ENCODE data around the gene MAD1L1.
A peak's percentile ranks its signal among the peaks of the same experiment; 100 is the strongest.

The MAD1L1 gene

DNA sequence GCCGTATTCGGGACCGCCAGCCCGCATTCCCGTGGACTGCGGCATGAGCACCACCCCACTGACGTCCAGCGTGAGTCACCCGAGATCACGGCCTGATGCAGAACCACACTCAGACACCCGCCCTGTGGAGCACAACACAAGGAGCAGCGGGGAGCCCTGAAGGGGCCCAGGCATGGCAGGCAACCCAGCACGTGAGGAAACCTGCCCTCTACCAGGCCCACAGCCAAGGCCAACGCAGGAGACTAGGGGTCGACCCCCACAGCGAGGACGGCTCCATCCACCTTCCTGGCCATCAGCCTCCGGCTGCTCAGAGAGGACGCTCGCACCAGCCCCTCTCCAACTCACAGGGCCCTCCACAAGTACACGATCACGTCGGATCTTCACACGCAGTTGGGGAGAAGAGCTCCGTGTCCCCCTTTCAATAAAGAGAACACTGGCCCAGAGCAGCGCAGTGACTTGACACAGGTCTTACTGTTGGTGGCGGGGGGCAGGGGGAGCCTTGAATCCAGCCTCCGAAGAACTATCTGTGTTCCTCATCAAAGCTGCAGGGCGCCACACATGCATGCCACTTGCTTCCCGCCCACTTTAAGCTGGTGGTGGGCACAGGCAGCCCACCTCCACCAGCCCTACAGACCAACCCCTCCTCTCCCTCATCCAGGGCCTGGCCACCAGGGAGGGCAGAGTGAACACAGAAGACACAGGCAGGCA is 22.0 kb downstream of the MAD1L1 start:
- Histone ChIP-seq H3K36me3 (ENCODE audit: control insufficient read depth in 2 of 2, insufficient read depth in 1 of 2, low read length in 2 of 2) (peaks cover 7 to 81% of the 10 kb centered on the region in 2 experiments; a peak in 2 of 3 replicates), H3K4me3 (ENCODE audit: low read depth, low read length) (no peak overlapping the region), H3K4me1 (ENCODE audit: control insufficient read depth, insufficient read depth, low read length) (no peaks in the 10 kb centered on the region), H3K27ac (ENCODE audit: extremely low read depth, low read depth, low read length) (no peak overlapping the region), H3K9me3 (ENCODE audit: control insufficient read depth, insufficient read depth, low read depth, low read length) (no peaks in the 10 kb centered on the region)
- ChIA-PET POLR2A (no interaction called here), CTCF (interaction anchor here (1.1 kb wide), 1 partner anchor 16 kb away, joined by 3 read pairs; no protein-coding TSS in a partner anchor)
- TF ChIP-seq ZNF391 (tag by site-specific recombination; IDR thresholded peaks at IDR 0.05; ENCODE audit: borderline replicate concordance, low read depth) (no peak), ZNF530 (tag by site-specific recombination; IDR thresholded peaks at IDR 0.05; ENCODE audit: low read depth) (no peak), ZNF658 (tag by site-specific recombination; IDR thresholded peaks at IDR 0.05) (no peak)

- peaks cover 7 to 84% of the 10 kb centered on the region in 2 experiments; a peak in 2 of 3 replicates for H3K36me3 ChIP-seq (ENCODE audit: control insufficient read depth in 2 of 2, insufficient read depth in 1 of 2, low read length in 2 of 2)
- CTCF ChIA-PET = interaction anchor here (0.5 to 1.2 kb wide), 5 partner anchors 52 to 995 kb away, joined by 3 to 5 read pairs (median 3); no protein-coding TSS in a partner anchor
- POLR2A ChIA-PET = no interaction called here
These were observed 22.8 kb downstream of the MAD1L1 start for GRCh38 chr7:2209961-2210323.

DNA sequence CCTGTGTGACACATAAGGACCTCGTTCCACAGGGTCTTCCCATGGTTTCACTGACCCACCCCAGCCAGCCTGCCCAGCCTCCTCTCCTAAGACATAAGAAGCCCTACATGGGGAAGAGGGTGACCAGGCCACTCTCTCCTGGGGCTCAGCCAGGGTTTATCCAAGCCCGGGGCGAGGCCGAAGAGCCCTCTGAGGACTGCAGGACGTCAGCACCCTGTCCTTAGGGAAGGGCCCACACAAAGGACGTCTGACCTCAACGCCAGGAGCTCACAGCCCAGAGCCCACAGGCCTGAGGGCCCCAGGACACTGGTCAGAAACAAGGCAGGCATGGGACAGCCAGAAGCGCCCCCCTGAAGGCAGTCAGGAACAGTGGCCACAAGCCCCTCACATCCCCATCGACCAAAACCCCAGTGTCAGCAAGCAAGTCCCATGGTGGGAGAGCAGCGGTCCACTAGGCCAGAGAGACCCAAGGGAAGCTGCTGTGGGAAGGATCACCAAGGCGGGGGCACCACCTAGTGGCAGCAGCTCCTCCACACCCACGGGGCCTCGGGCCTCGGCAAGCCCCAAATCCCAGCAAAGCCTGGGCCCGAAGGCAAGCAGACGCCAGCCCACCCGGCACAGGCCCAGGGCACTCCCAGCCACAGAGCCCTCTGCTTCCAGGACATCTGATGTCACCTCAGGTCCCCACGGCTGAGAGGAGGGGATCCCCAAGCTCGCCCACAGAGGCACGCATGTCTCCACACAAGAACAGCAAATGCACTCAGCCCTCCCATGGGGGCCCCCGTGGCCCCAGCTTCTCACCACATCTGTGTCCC is 23.4 kb downstream of the MAD1L1 start:
- H3K9me3 ChIP-seq (ENCODE audit: control insufficient read depth, insufficient read depth, low read depth, low read length) = no peaks in the 10 kb centered on the region
- ChIA-PET POLR2A (no interaction called here), CTCF (interaction anchor here (0.5 to 1.2 kb wide), 7 partner anchors 51 to 996 kb away, joined by 3 to 5 read pairs (median 3); no protein-coding TSS in a partner anchor)
- no peaks in the 10 kb centered on the region for H3K4me1 ChIP-seq (ENCODE audit: control insufficient read depth, insufficient read depth, low read length)
- no peak overlapping the region for H3K4me3 ChIP-seq (ENCODE audit: low read depth, low read length)
- H3K36me3 ChIP-seq (ENCODE audit: control insufficient read depth in 2 of 2, insufficient read depth in 1 of 2, low read length in 2 of 2) = peaks cover 7 to 83% of the 10 kb centered on the region in 2 experiments; a peak in 2 of 3 replicates
- no peak overlapping the region for H3K27ac ChIP-seq (ENCODE audit: extremely low read depth, low read depth, low read length)
- TF ChIP-seq ZNF394 (tag by site-specific recombination; IDR thresholded peaks at IDR 0.05; ENCODE audit: borderline replicate concordance) (no peak), GLIS1 (tag by site-specific recombination; IDR thresholded peaks at IDR 0.05) (0 out of 2 replicates have a peak, but pooled peaks have one; percentile 11), ZNF416 (tag by site-specific recombination; IDR thresholded peaks at IDR 0.05) (no peak), ZNF654 (tag by site-specific recombination; IDR thresholded peaks at IDR 0.05; ENCODE audit: low read depth) (peak; percentile 57), ZNF175 (tag by site-specific recombination; IDR thresholded peaks at IDR 0.05) (no peak), ZNF610 (tag by site-specific recombination; IDR thresholded peaks at IDR 0.05; ENCODE audit: borderline replicate concordance) (no peak), ZFP41 (tag by site-specific recombination; IDR thresholded peaks at IDR 0.05; ENCODE audit: borderline replicate concordance) (no peak), SALL2 (tag by site-specific recombination; IDR thresholded peaks at IDR 0.05; ENCODE audit: borderline replicate concordance) (no peak), ZNF658 (tag by site-specific recombination; IDR thresholded peaks at IDR 0.05) (no peak), ZNF560 (tag by site-specific recombination; IDR thresholded peaks at IDR 0.05; ENCODE audit: borderline replicate concordance) (no peak), ZNF184 (tag by site-specific recombination; IDR thresholded peaks at IDR 0.05) (no peak), ZNF423 (tag by site-specific recombination; IDR thresholded peaks at IDR 0.05) (no peak), ZNF624 (tag by site-specific recombination; IDR thresholded peaks at IDR 0.05) (no peak)
- TF ChIP-seq, protein P1, sequence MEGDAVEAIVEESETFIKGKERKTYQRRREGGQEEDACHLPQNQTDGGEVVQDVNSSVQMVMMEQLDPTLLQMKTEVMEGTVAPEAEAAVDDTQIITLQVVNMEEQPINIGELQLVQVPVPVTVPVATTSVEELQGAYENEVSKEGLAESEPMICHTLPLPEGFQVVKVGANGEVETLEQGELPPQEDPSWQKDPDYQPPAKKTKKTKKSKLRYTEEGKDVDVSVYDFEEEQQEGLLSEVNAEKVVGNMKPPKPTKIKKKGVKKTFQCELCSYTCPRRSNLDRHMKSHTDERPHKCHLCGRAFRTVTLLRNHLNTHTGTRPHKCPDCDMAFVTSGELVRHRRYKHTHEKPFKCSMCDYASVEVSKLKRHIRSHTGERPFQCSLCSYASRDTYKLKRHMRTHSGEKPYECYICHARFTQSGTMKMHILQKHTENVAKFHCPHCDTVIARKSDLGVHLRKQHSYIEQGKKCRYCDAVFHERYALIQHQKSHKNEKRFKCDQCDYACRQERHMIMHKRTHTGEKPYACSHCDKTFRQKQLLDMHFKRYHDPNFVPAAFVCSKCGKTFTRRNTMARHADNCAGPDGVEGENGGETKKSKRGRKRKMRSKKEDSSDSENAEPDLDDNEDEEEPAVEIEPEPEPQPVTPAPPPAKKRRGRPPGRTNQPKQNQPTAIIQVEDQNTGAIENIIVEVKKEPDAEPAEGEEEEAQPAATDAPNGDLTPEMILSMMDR (tag by site-specific recombination; IDR thresholded peaks at IDR 0.05) = peak; percentile 81

More at GRCh38 chr7:2209961-2210323, 22.8 kb downstream of the MAD1L1 start:
- TF ChIP-seq ZSCAN30 (tag by site-specific recombination; IDR thresholded peaks at IDR 0.05) (no peak), ZNF155 (tag by site-specific recombination; IDR thresholded peaks at IDR 0.05) (no peak), ZBTB7A (tag by site-specific recombination; IDR thresholded peaks at IDR 0.05; ENCODE audit: low read depth) (no peak), ZNF16 (tag by site-specific recombination; IDR thresholded peaks at IDR 0.05; ENCODE audit: low read depth) (no peak), ZNF660 (tag by site-specific recombination; IDR thresholded peaks at IDR 0.05) (no peak), GLI2 (tag by site-specific recombination; IDR thresholded peaks at IDR 0.05; ENCODE audit: borderline replicate concordance, low read depth) (no peak), BCL11A (tag by site-specific recombination; IDR thresholded peaks at IDR 0.05; ENCODE audit: low read depth) (no peak), ZNF623 (tag by site-specific recombination; IDR thresholded peaks at IDR 0.05) (no peak), GLI4 (tag by site-specific recombination; IDR thresholded peaks at IDR 0.05) (no peak), MYNN (tag by site-specific recombination; IDR thresholded peaks at IDR 0.05; ENCODE audit: borderline replicate concordance) (no peak), ZNF37A (tag by site-specific recombination; IDR thresholded peaks at IDR 0.05) (no peak), ZNF654 (tag by site-specific recombination; IDR thresholded peaks at IDR 0.05; ENCODE audit: low read depth) (no peak), ZNF239 (tag by site-specific recombination; IDR thresholded peaks at IDR 0.05) (no peak)
- TF ChIP-seq, protein P2, sequence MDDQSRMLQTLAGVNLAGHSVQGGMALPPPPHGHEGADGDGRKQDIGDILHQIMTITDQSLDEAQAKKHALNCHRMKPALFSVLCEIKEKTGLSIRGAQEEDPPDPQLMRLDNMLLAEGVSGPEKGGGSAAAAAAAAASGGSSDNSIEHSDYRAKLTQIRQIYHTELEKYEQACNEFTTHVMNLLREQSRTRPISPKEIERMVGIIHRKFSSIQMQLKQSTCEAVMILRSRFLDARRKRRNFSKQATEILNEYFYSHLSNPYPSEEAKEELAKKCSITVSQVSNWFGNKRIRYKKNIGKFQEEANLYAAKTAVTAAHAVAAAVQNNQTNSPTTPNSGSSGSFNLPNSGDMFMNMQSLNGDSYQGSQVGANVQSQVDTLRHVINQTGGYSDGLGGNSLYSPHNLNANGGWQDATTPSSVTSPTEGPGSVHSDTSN (CRISPR knock-in tag; IDR thresholded peaks at IDR 0.05) = no peak
- TF ChIP-seq, protein P3, sequence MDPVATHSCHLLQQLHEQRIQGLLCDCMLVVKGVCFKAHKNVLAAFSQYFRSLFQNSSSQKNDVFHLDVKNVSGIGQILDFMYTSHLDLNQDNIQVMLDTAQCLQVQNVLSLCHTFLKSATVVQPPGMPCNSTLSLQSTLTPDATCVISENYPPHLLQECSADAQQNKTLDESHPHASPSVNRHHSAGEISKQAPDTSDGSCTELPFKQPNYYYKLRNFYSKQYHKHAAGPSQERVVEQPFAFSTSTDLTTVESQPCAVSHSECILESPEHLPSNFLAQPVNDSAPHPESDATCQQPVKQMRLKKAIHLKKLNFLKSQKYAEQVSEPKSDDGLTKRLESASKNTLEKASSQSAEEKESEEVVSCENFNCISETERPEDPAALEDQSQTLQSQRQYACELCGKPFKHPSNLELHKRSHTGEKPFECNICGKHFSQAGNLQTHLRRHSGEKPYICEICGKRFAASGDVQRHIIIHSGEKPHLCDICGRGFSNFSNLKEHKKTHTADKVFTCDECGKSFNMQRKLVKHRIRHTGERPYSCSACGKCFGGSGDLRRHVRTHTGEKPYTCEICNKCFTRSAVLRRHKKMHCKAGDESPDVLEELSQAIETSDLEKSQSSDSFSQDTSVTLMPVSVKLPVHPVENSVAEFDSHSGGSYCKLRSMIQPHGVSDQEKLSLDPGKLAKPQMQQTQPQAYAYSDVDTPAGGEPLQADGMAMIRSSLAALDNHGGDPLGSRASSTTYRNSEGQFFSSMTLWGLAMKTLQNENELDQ (tag by site-specific recombination; IDR thresholded peaks at IDR 0.05; ENCODE audit: low read depth) = no peak
- no peaks in the 10 kb centered on the region for H3K4me1 ChIP-seq (ENCODE audit: control insufficient read depth, insufficient read depth, low read length)
- no peaks in the 10 kb centered on the region for H3K9me3 ChIP-seq (ENCODE audit: control insufficient read depth, insufficient read depth, low read depth, low read length)
- no peak overlapping the region for H3K27ac ChIP-seq (ENCODE audit: extremely low read depth, low read depth, low read length)
- H3K4me3 ChIP-seq (ENCODE audit: low read depth, low read length) = no peak overlapping the region

Measured in HEK293 (cell line).